ENCODE data around the gene SEC31A. TPM values are rescaled to one million over a fixed set of nuclear protein-coding genes. Genes with fewer than 3 reads are reported as not detected.

The SEC31A gene
- total and polyA plus RNA-seq, 4 donors, result 83.7 to 244 (median 149) TPM

- no peaks in the 10 kb centered on the region for H3K9me3 ChIP-seq (ENCODE audit: control insufficient read depth in 4 of 4, insufficient read depth in 3 of 4, low read length in 3 of 4)
- H3K9ac ChIP-seq (ENCODE audit: insufficient read depth in 1 of 2, low read length in 2 of 2), result no peak overlapping the region
- WGBS, 2 donors, result 89 to 93% methylated on average over 3 of the region's 3 CpGs
- H3K27me3 ChIP-seq (ENCODE audit: control insufficient read depth in 3 of 3, insufficient read depth in 3 of 3, low read length in 2 of 3), result no peaks in the 10 kb centered on the region
- no peak for DNase-seq
- no peak overlapping the region for H3K27ac ChIP-seq (ENCODE audit: low read depth in 1 of 2, low read length in 1 of 2)
- H3K4me3 ChIP-seq, result no peak overlapping the region
- TF ChIP-seq CTCF (IDR thresholded peaks at IDR 0.05; ENCODE audit: control extremely low read depth, extremely low read depth), result no peak
- H3K4me1 ChIP-seq (ENCODE audit: control insufficient read depth in 5 of 5, insufficient read depth in 5 of 5, low read length in 5 of 5), result peaks cover 0 to 4% (median 0%) of the 10 kb centered on the region in 5 donors
- peaks cover 33 to 67% (median 56%) of the 10 kb centered on the region in 4 donors for H3K36me3 ChIP-seq (ENCODE audit: control insufficient read depth in 4 of 4, insufficient read depth in 4 of 4, low read length in 4 of 4)
- ATAC-seq (ENCODE audit: insufficient read depth, low FRiP score), result no peak
Observed at GRCh38 chr4:82825425-82825824, 65.5 kb downstream of the SEC31A start.

- ATAC-seq (ENCODE audit: insufficient read depth, low FRiP score) (no peak), DNase-seq (no peak)
- H3K4me3 ChIP-seq, result no peak overlapping the region
- TF ChIP-seq CTCF (IDR thresholded peaks at IDR 0.05; ENCODE audit: control extremely low read depth, extremely low read depth), result no peak
- H3K36me3 ChIP-seq (ENCODE audit: control insufficient read depth in 4 of 4, insufficient read depth in 4 of 4, low read length in 4 of 4), result peaks cover 35 to 63% (median 58%) of the 10 kb centered on the region in 4 donors
- no peaks in the 10 kb centered on the region for H3K9me3 ChIP-seq (ENCODE audit: control insufficient read depth in 4 of 4, insufficient read depth in 3 of 4, low read length in 3 of 4)
- H3K27me3 ChIP-seq (ENCODE audit: control insufficient read depth in 3 of 3, insufficient read depth in 3 of 3, low read length in 2 of 3), result no peaks in the 10 kb centered on the region
- H3K4me1 ChIP-seq (ENCODE audit: control insufficient read depth in 5 of 5, insufficient read depth in 5 of 5, low read length in 5 of 5), result peaks cover 0 to 4% (median 0%) of the 10 kb centered on the region in 5 donors
- 96 to 97% methylated on average over 5 of the region's 5 CpGs for WGBS, 2 donors
- no peak overlapping the region for H3K9ac ChIP-seq (ENCODE audit: insufficient read depth in 1 of 2, low read length in 2 of 2)
- H3K27ac ChIP-seq (ENCODE audit: low read depth in 1 of 2, low read length in 1 of 2), result no peak overlapping the region
Observed at GRCh38 chr4:82823062-82823461, 67.9 kb downstream of the SEC31A start.

- Histone ChIP-seq H3K9me3 (ENCODE audit: control insufficient read depth in 4 of 4, insufficient read depth in 3 of 4, low read length in 3 of 4) (no peaks in the 10 kb centered on the region), H3K4me1 (ENCODE audit: control insufficient read depth in 5 of 5, insufficient read depth in 5 of 5, low read length in 5 of 5) (no peaks in the 10 kb centered on the region), H3K36me3 (ENCODE audit: control insufficient read depth in 4 of 4, insufficient read depth in 4 of 4, low read length in 4 of 4) (peaks cover 33 to 54% (median 45%) of the 10 kb centered on the region in 4 donors), H3K4me3 (no peak overlapping the region), H3K27ac (ENCODE audit: low read depth in 1 of 2, low read length in 1 of 2) (no peak overlapping the region), H3K9ac (ENCODE audit: insufficient read depth in 1 of 2, low read length in 2 of 2) (no peak overlapping the region), H3K27me3 (ENCODE audit: control insufficient read depth in 3 of 3, insufficient read depth in 3 of 3, low read length in 2 of 3) (no peaks in the 10 kb centered on the region)
- no peak for TF ChIP-seq CTCF (IDR thresholded peaks at IDR 0.05; ENCODE audit: control extremely low read depth, extremely low read depth)
- DNase-seq (no peak), ATAC-seq (ENCODE audit: insufficient read depth, low FRiP score) (no peak)
- WGBS, 2 donors, result 44 to 56% methylated on average over 2 of the region's 2 CpGs
Observed at GRCh38 chr4:82820689-82821088, 70.3 kb downstream of the SEC31A start.
